Stimulated activated naive CD8-positive, alpha-beta T cell treated with anti-CD3 and anti-CD28 coated beads, Interleukin-15, Interleukin-2, amounts not matched to agents 100 ng/mL and 50 ng/mL, for 24 hours (primary cell): ENCODE data around the gene KPNA6.

ENCODE experiments used
- H3K27ac Mint-ChIP-seq: one replicate; pipeline ENCODE4 v1.8.0; 2021; ENCODE audit warnings: mild to moderate bottlenecking, mixed read lengths
- H3K27me3 Mint-ChIP-seq: one replicate; pipeline ENCODE4 v1.8.0; 2021; ENCODE audit warnings: mixed read lengths
- H3K36me3 Mint-ChIP-seq: one replicate; pipeline ENCODE4 v1.8.0; 2021; ENCODE audit warnings: low read depth, mixed read lengths
- H3K4me1 Mint-ChIP-seq: one replicate; pipeline ENCODE4 v1.8.0; 2021; ENCODE audit warnings: low read depth, mixed read lengths
- H3K4me3 Mint-ChIP-seq: one replicate; pipeline ENCODE4 v1.8.0; 2021; ENCODE audit warnings: mild to moderate bottlenecking, mixed read lengths
- H3K9me3 Mint-ChIP-seq: one replicate; pipeline ENCODE4 v1.8.0; 2021; ENCODE audit warnings: mixed read lengths

The KPNA6 gene

GRCh38 chr1:32184650-32185049 lies 76.8 kb downstream of the KPNA6 start:
- Mint-ChIP-seq H3K27me3 (no peaks in the 10 kb centered on the region), H3K27ac (peak overlapping the region; percentile 65), H3K4me1 (peaks cover 60% of the 10 kb centered on the region), H3K9me3 (no peaks in the 10 kb centered on the region), H3K36me3 (peaks cover 84% of the 10 kb centered on the region), H3K4me3 (peak overlapping the region; percentile 60)

GRCh38 chr1:32186077-32186476 lies 78.2 kb downstream of the KPNA6 start:
- H3K9me3 Mint-ChIP-seq, result no peaks in the 10 kb centered on the region
- no peaks in the 10 kb centered on the region for H3K27me3 Mint-ChIP-seq
- peaks cover 84% of the 10 kb centered on the region for H3K36me3 Mint-ChIP-seq
- H3K4me3 Mint-ChIP-seq, result peak overlapping the region; percentile 57
- H3K4me1 Mint-ChIP-seq, result peaks cover 49% of the 10 kb centered on the region
- peak overlapping the region; percentile 94 for H3K27ac Mint-ChIP-seq

GRCh38 chr1:32186491-32186890 lies 78.6 kb downstream of the KPNA6 start:
- H3K36me3 Mint-ChIP-seq, result peaks cover 84% of the 10 kb centered on the region
- no peaks in the 10 kb centered on the region for H3K27me3 Mint-ChIP-seq
- H3K9me3 Mint-ChIP-seq, result no peaks in the 10 kb centered on the region
- peaks cover 45% of the 10 kb centered on the region for H3K4me1 Mint-ChIP-seq
- H3K4me3 Mint-ChIP-seq, result peak overlapping the region; percentile 57
- H3K27ac Mint-ChIP-seq, result peak overlapping the region; percentile 94

GRCh38 chr1:32187850-32188249 lies 80.0 kb downstream of the KPNA6 start:
- peaks cover 83% of the 10 kb centered on the region for H3K36me3 Mint-ChIP-seq

GRCh38 chr1:32192220-32192948 lies 84.5 kb downstream of the KPNA6 start:
- Mint-ChIP-seq H3K27me3 (no peaks in the 10 kb centered on the region), H3K4me1 (peaks cover 47% of the 10 kb centered on the region), H3K36me3 (peaks cover 91% of the 10 kb centered on the region), H3K27ac (no peak overlapping the region), H3K9me3 (no peaks in the 10 kb centered on the region), H3K4me3 (no peak overlapping the region)

More at GRCh38 chr1:32187850-32188249, 80.0 kb downstream of the KPNA6 start:
- no peak overlapping the region for H3K4me3 Mint-ChIP-seq
- H3K27me3 Mint-ChIP-seq, result no peaks in the 10 kb centered on the region
- no peak overlapping the region for H3K27ac Mint-ChIP-seq
- peaks cover 37% of the 10 kb centered on the region for H3K4me1 Mint-ChIP-seq
- H3K9me3 Mint-ChIP-seq, result no peaks in the 10 kb centered on the region

- Mint-ChIP-seq H3K9me3 (no peaks in the 10 kb centered on the region), H3K4me3 (no peak overlapping the region), H3K27me3 (no peaks in the 10 kb centered on the region), H3K4me1 (peaks cover 69% of the 10 kb centered on the region), H3K27ac (no peak overlapping the region), H3K36me3 (peaks cover 74% of the 10 kb centered on the region)
Observed at GRCh38 chr1:32194984-32195383, 87.1 kb downstream of the KPNA6 start.

GRCh38 chr1:32195531-32195930 lies 87.7 kb downstream of the KPNA6 start:
- Mint-ChIP-seq H3K27me3 (no peaks in the 10 kb centered on the region), H3K4me3 (no peak overlapping the region), H3K27ac (no peak overlapping the region), H3K9me3 (no peaks in the 10 kb centered on the region), H3K36me3 (peaks cover 69% of the 10 kb centered on the region), H3K4me1 (peaks cover 74% of the 10 kb centered on the region)

GRCh38 chr1:32195972-32196823 lies 88.3 kb downstream of the KPNA6 start:
- Mint-ChIP-seq H3K4me1 (peaks cover 77% of the 10 kb centered on the region), H3K4me3 (no peak overlapping the region), H3K9me3 (no peaks in the 10 kb centered on the region), H3K27me3 (no peaks in the 10 kb centered on the region), H3K36me3 (peaks cover 65% of the 10 kb centered on the region), H3K27ac (no peak overlapping the region)

- Mint-ChIP-seq H3K9me3 (no peaks in the 10 kb centered on the region), H3K36me3 (peaks cover 56% of the 10 kb centered on the region), H3K4me3 (no peak overlapping the region), H3K4me1 (peaks cover 83% of the 10 kb centered on the region), H3K27me3 (no peaks in the 10 kb centered on the region), H3K27ac (peak overlapping the region; percentile 40)
Observed at GRCh38 chr1:32197074-32197473, 89.2 kb downstream of the KPNA6 start.

GRCh38 chr1:32197837-32198236 lies 90.0 kb downstream of the KPNA6 start:
- peaks cover 88% of the 10 kb centered on the region for H3K4me1 Mint-ChIP-seq
- H3K27ac Mint-ChIP-seq, result peak overlapping the region; percentile 36
- H3K4me3 Mint-ChIP-seq, result no peak overlapping the region
- H3K27me3 Mint-ChIP-seq, result no peaks in the 10 kb centered on the region
- peaks cover 51% of the 10 kb centered on the region for H3K36me3 Mint-ChIP-seq
- no peaks in the 10 kb centered on the region for H3K9me3 Mint-ChIP-seq

GRCh38 chr1:32198237-32199042 lies 90.6 kb downstream of the KPNA6 start:
- peak overlapping the region; percentile 36 for H3K27ac Mint-ChIP-seq
- no peaks in the 10 kb centered on the region for H3K9me3 Mint-ChIP-seq
- no peak overlapping the region for H3K4me3 Mint-ChIP-seq
- peaks cover 84% of the 10 kb centered on the region for H3K4me1 Mint-ChIP-seq
- peaks cover 45% of the 10 kb centered on the region for H3K36me3 Mint-ChIP-seq
- no peaks in the 10 kb centered on the region for H3K27me3 Mint-ChIP-seq

- no peaks in the 10 kb centered on the region for H3K9me3 Mint-ChIP-seq
- H3K4me3 Mint-ChIP-seq, result peak overlapping the region; percentile 20
- peaks cover 37% of the 10 kb centered on the region for H3K36me3 Mint-ChIP-seq
- no peak overlapping the region for H3K27ac Mint-ChIP-seq
- H3K27me3 Mint-ChIP-seq, result no peaks in the 10 kb centered on the region
- H3K4me1 Mint-ChIP-seq, result peaks cover 80% of the 10 kb centered on the region
Observed at GRCh38 chr1:32199043-32199716, 91.3 kb downstream of the KPNA6 start.

GRCh38 chr1:32199717-32200072 lies 91.8 kb downstream of the KPNA6 start:
- H3K36me3 Mint-ChIP-seq, result peaks cover 32% of the 10 kb centered on the region
- H3K4me3 Mint-ChIP-seq, result peak overlapping the region; percentile 75
- no peaks in the 10 kb centered on the region for H3K27me3 Mint-ChIP-seq
- H3K4me1 Mint-ChIP-seq, result peaks cover 79% of the 10 kb centered on the region
- no peaks in the 10 kb centered on the region for H3K9me3 Mint-ChIP-seq
- peak overlapping the region; percentile 80 for H3K27ac Mint-ChIP-seq

GRCh38 chr1:32200226-32201010 lies 92.6 kb downstream of the KPNA6 start, which contains the start of gene CCDC28B:
Gene CCDC28B (plus strand): TSS chr1:32200595. CDS start chr1:32201936, 1,341 bp downstream.
- Mint-ChIP-seq H3K4me3 (peak within 1 kb of the TSS; percentile 75), H3K36me3 (peaks cover 25% of the 10 kb centered on the region), H3K27ac (peak within 1 kb of the TSS; percentile 87), H3K27me3 (no peaks in the 10 kb centered on the region), H3K9me3 (no peaks in the 10 kb centered on the region), H3K4me1 (peaks cover 77% of the 10 kb centered on the region)
